Cardiac septum (tissue), 1 donor: ENCODE measurements around the gene GOLGA3. TPM values are rescaled to one million over a fixed set of nuclear protein-coding genes. Genes with fewer than 3 reads are reported as not detected.
"Not testable (repeated sequence)": the region's sequence is repeated elsewhere in the genome, so short reads cannot be mapped to it uniquely, and the experiment has no call there.

Source experiments
- DNase-seq: peaks from one replicate; pipeline ENCODE4 v3.0.0-alpha.2; 2020; ENCODE audit warnings: low spot score
- intact Hi-C: fragments of 100-400 bp; cut with DNase I; formaldehyde crosslinking; loops from one replicate; pipeline ENCODE4 v1.14.0; 2022
- total RNA-seq: library from RNA; stranded (reverse); fragmentation: NEBNext Ultra II Directional; extraction: Animal tissue kit (Norgen Biotek cat#: 25700); gene quantifications from one replicate; pipeline ENCODE4 v1.2.1, GENCODE V29; 2021
- donor health status: DM: no; HTN: no; CAD: no.

Gene GOLGA3
- total RNA-seq, 1 donor from 2014 or later = 50.1 TPM

- intact Hi-C loops = loop anchor here (5.0 kb wide), 1 partner anchor 61 kb away; the partner anchor contains the start of gene GOLGA3
- peak; percentile 87 for DNase-seq
Measured at GRCh38 chr12:132766380-132767085, 62.1 kb downstream of the GOLGA3 start.

- DNase-seq = no peak
- intact Hi-C loops = loop anchor here (5.0 kb wide), 1 partner anchor 62 kb away; the partner anchor contains the start of gene GOLGA3
Measured at GRCh38 chr12:132765361-132765760, 63.3 kb downstream of the GOLGA3 start.

GRCh38 chr12:132764231-132764630 is 64.4 kb downstream of the GOLGA3 start:
- intact Hi-C loops = loop anchor here (5.0 kb wide), 2 partner anchors 77 to 123 kb away; partner anchors contain the start of genes CHFR, POLE and PXMP2
- no peak for DNase-seq

GRCh38 chr12:132761921-132762583 is 66.6 kb downstream of the GOLGA3 start:
- intact Hi-C loops = loop anchor here (5.0 kb wide), 2 partner anchors 75 to 125 kb away; partner anchors contain the start of genes CHFR, POLE and PXMP2
- DNase-seq = peak; percentile 94

- DNase-seq = no peak
- intact Hi-C loops = loop anchor here (5.0 kb wide), 2 partner anchors 74 to 126 kb away; partner anchors contain the start of genes CHFR, POLE and PXMP2
Measured at GRCh38 chr12:132761032-132761920, 67.4 kb downstream of the GOLGA3 start, which contains the start of gene ANKLE2. ANKLE2 (minus strand) TSS chr12:132761832; CDS start chr12:132761798, 34 bp downstream.

- DNase-seq = no peak
- intact Hi-C loops = no loop called here
Measured at GRCh38 chr12:132759359-132759758, 69.3 kb downstream of the GOLGA3 start.

GRCh38 chr12:132758825-132759224 is 69.8 kb downstream of the GOLGA3 start:
- intact Hi-C loops, DNase-seq: not testable (repeated sequence)

GRCh38 chr12:132754160-132754932 is 74.3 kb downstream of the GOLGA3 start:
- intact Hi-C loops = no loop called here
- no peak for DNase-seq

- intact Hi-C loops, DNase-seq: not testable (repeated sequence)
Measured at GRCh38 chr12:132753670-132754069, 75.0 kb downstream of the GOLGA3 start.

- intact Hi-C loops = no loop called here
- DNase-seq = no peak
Measured at GRCh38 chr12:132748319-132748718, 80.3 kb downstream of the GOLGA3 start.

- no peak for DNase-seq
- intact Hi-C loops = no loop called here
Measured at GRCh38 chr12:132747896-132748295, 80.8 kb downstream of the GOLGA3 start.

- no peak for DNase-seq
- intact Hi-C loops = no loop called here
Measured at GRCh38 chr12:132747395-132747794, 81.3 kb downstream of the GOLGA3 start.

- intact Hi-C loops = no loop called here
- no peak for DNase-seq
Measured at GRCh38 chr12:132746613-132747012, 82.1 kb downstream of the GOLGA3 start.

- no peak for DNase-seq
- intact Hi-C loops = no loop called here
Measured at GRCh38 chr12:132743831-132744230, 84.8 kb downstream of the GOLGA3 start.

- no peak for DNase-seq
- intact Hi-C loops = no loop called here
Measured at GRCh38 chr12:132741620-132742019, 87.0 kb downstream of the GOLGA3 start.

GRCh38 chr12:132740652-132741051 is 88.0 kb downstream of the GOLGA3 start:
- no peak for DNase-seq
- intact Hi-C loops = no loop called here

- DNase-seq = no peak
- intact Hi-C loops = no loop called here
Measured at GRCh38 chr12:132740313-132740646, 88.4 kb downstream of the GOLGA3 start.

- DNase-seq = no peak
- intact Hi-C loops = no loop called here
Measured at GRCh38 chr12:132739600-132740312, 88.9 kb downstream of the GOLGA3 start.
